GM11168 (cell line): Measurements from ENCODE around the gene TNFAIP8.

ENCODE experiments used
- in situ Hi-C: fragments of 300-500 bp; cut with MboI; formaldehyde crosslinking; loops from one replicate; pipeline ENCODE4 v1.12.0; 2022; ENCODE audit warnings: low sequenced_read_pairs; ENCODE audit not compliant: unreplicated experiment

The TNFAIP8 gene

GRCh38 chr5:119363936-119364335 is 8.1 kb downstream of the TNFAIP8 start:
- in situ Hi-C loops: loop anchor here (5.0 kb wide), 1 partner anchor 47 kb away; no protein-coding TSS in a partner anchor

- in situ Hi-C loops: no loop called here
These were observed 10.2 kb downstream of the TNFAIP8 start for GRCh38 chr5:119365847-119366539.

- in situ Hi-C loops: no loop called here
These were observed 10.7 kb downstream of the TNFAIP8 start for GRCh38 chr5:119366540-119366881.

GRCh38 chr5:119367502-119368237 is 11.9 kb downstream of the TNFAIP8 start:
- in situ Hi-C loops: no loop called here

- in situ Hi-C loops: no loop called here
These were observed 12.4 kb downstream of the TNFAIP8 start for GRCh38 chr5:119368238-119368630.

GRCh38 chr5:119370486-119370885 is 14.7 kb downstream of the TNFAIP8 start:
- in situ Hi-C loops: no loop called here

- in situ Hi-C loops: no loop called here
These were observed 15.3 kb downstream of the TNFAIP8 start for GRCh38 chr5:119371146-119371545.

- in situ Hi-C loops: no loop called here
These were observed 17.6 kb downstream of the TNFAIP8 start for GRCh38 chr5:119373449-119373858.

GRCh38 chr5:119374901-119375300 is 19.1 kb downstream of the TNFAIP8 start:
- in situ Hi-C loops: no loop called here

GRCh38 chr5:119377066-119377465 is 21.2 kb downstream of the TNFAIP8 start:
- in situ Hi-C loops: no loop called here

GRCh38 chr5:119378075-119378700 is 22.4 kb downstream of the TNFAIP8 start:
- in situ Hi-C loops: no loop called here

- in situ Hi-C loops: no loop called here
These were observed 23.3 kb downstream of the TNFAIP8 start for GRCh38 chr5:119379096-119379495.

GRCh38 chr5:119379942-119380547 is 24.2 kb downstream of the TNFAIP8 start:
- in situ Hi-C loops: no loop called here

GRCh38 chr5:119382169-119382568 is 26.4 kb downstream of the TNFAIP8 start:
- in situ Hi-C loops: no loop called here

GRCh38 chr5:119383008-119383407 is 27.2 kb downstream of the TNFAIP8 start:
- in situ Hi-C loops: no loop called here

GRCh38 chr5:119385136-119385535 is 29.3 kb downstream of the TNFAIP8 start:
- in situ Hi-C loops: no loop called here

GRCh38 chr5:119385536-119386128 is 29.8 kb downstream of the TNFAIP8 start:
- in situ Hi-C loops: no loop called here

GRCh38 chr5:119386596-119387344 is 31.0 kb downstream of the TNFAIP8 start:
- in situ Hi-C loops: no loop called here

GRCh38 chr5:119387945-119388618 is 32.3 kb downstream of the TNFAIP8 start:
- in situ Hi-C loops: no loop called here
